Ishikawa (cell line): ENCODE measurements around the gene RPL19.

Experiments used
- CEBPB ChIP-seq: IDR thresholded peaks from 2 replicates; pipeline ENCODE4 v1.6.1; 2012
- EGR1 ChIP-seq: IDR thresholded peaks from 2 replicates; pipeline ENCODE4 v1.6.1; 2012
- EP300 ChIP-seq: IDR thresholded peaks from 2 replicates; pipeline ENCODE4 v1.6.1; 2012; ENCODE audit warnings: borderline replicate concordance
- FOXM1 ChIP-seq: IDR thresholded peaks from 2 replicates; pipeline ENCODE4 v1.6.1; 2012; ENCODE audit warnings: low read depth, borderline replicate concordance
- NFIC ChIP-seq: IDR thresholded peaks from 2 replicates; pipeline ENCODE4 v1.6.1; 2012
- RAD21 ChIP-seq: IDR thresholded peaks from 2 replicates; pipeline ENCODE4 v1.6.1; 2012; ENCODE audit warnings: low read depth
- REST ChIP-seq: IDR thresholded peaks from 2 replicates; pipeline ENCODE4 v1.6.1; 2012; ENCODE audit warnings: low read depth, mild to moderate bottlenecking
- TAF1 ChIP-seq: IDR thresholded peaks from 2 replicates; pipeline ENCODE4 v1.6.1; 2012; ENCODE audit warnings: low read depth, mild to moderate bottlenecking
- TEAD4 ChIP-seq: IDR thresholded peaks from 2 replicates; pipeline ENCODE4 v1.6.1; 2012
- YY1 ChIP-seq: IDR thresholded peaks from 2 replicates; pipeline ENCODE4 v1.6.1; 2012; ENCODE audit warnings: low read depth
- TF ChIP-seq, protein P1 (sequence below): IDR thresholded peaks from 2 replicates; pipeline ENCODE4 v1.6.1; 2012

GRCh38 chr17:39208893-39209292, 8.8 kb downstream of the RPL19 start:
- no peak for TF ChIP-seq REST
- peak; percentile 60 for TF ChIP-seq EP300
- TF ChIP-seq EGR1 = no peak
- TF ChIP-seq FOXM1 = peak; percentile 9; the same call in 1 of the 2 replicates
- TF ChIP-seq TAF1 = no peak
- TF ChIP-seq, protein P1, sequence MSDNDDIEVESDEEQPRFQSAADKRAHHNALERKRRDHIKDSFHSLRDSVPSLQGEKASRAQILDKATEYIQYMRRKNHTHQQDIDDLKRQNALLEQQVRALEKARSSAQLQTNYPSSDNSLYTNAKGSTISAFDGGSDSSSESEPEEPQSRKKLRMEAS = peak; percentile 56; the same call in 1 of the 2 replicates
- no peak for TF ChIP-seq CEBPB
- peak; percentile 43; the same call in 1 of the 2 replicates for TF ChIP-seq NFIC
- TF ChIP-seq TEAD4 = no peak; the same call in 1 of the 2 replicates
- no peak for TF ChIP-seq YY1
- peak; percentile 5; the same call in 1 of the 2 replicates for TF ChIP-seq RAD21
